DMS114 treated with DMSO at 0.1 percent for 48 hours (cell line): ENCODE results near the gene MED27.

ENCODE experiments used
- DNase-seq: peaks from one replicate; lab custom pipeline; 2025; ENCODE audit not compliant: unreplicated experiment; lab: John Stamatoyannopoulos, UW

The MED27 gene

DNA sequence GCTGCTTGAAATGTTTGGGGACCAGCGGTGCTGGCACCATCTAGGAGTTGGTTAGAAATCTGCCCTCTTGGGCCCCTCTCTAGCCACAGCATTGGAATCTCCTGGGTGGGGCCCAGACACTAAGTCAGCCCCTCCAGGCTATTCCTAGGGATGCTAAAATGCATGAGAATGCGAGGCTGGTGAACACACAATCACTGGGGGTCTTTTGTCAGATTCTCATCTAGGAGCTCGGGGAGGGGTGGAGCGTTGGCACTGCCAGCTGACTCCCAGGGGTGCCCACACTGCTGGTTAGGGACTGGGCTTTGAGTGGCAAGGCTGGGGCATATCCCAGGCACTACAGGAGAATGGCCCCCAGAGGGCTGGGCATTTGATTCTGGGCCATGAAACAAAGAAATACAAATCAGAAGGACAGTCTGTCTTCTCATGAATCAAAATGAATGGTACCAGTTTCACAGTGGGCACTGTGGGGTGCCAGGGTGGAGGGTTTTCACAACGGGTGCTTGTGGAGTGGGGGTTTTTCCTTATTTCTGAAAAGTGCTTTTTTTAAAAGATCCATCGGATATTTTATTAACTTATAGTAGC is 212.0 kb downstream of the MED27 start:
- DNase-seq, result no peak

DNA sequence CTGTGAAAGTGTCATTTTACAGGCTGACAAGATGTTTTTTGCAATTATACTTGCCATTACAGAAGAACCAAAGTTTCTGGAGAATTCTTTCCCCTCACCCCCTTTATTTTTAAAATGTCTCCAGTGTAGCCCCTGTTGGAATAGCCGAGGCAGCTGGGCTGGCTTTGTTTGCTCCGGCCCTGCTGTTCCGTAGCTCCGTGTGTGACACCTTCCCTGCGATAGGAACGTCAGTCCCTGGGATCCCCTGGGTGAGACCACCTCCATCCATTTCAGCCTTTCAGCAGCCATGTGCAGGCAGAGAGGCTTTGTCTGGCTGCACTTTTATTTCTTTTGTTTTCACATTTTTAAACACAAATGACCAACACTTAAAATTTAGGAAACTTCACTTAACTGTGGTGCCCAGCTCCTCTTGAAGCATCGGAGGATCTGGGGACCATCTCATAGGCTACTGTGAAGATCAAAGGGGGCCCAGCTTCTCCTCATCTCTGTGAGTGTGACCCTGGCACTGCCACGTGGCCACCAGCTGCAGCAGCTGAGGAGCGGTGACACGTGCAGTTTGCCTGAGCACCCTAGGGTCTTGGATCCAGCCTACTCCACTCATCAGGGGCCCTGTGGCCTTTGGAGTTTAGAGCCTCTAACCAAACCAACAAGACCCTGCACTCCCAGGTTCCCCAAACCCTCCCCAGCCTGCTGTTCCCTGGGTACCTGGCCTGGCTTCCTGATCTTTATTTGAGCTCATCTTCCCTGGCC is 214.0 kb downstream of the MED27 start:
- no peak for DNase-seq

DNA sequence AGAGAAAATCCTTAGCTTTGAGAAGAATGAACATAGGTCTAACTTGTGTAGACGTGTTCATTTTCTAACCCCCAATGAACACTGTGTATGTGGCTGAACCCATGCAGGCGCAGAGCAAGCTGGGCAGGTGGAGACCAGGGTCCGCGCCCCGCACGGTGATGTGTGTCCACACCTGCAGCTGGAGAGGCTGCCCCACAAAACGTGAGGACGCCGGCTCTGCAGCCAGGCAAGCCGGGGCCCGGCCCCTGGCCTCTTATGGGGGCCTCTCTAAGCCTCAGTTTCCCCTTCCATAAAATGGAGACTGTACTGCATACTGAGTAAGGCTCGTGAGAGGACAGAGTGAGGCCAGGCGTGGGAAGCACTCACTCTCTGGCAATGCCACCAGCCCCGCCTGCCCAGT is 215.1 kb downstream of the MED27 start:
- DNase-seq, result no peak

DNA sequence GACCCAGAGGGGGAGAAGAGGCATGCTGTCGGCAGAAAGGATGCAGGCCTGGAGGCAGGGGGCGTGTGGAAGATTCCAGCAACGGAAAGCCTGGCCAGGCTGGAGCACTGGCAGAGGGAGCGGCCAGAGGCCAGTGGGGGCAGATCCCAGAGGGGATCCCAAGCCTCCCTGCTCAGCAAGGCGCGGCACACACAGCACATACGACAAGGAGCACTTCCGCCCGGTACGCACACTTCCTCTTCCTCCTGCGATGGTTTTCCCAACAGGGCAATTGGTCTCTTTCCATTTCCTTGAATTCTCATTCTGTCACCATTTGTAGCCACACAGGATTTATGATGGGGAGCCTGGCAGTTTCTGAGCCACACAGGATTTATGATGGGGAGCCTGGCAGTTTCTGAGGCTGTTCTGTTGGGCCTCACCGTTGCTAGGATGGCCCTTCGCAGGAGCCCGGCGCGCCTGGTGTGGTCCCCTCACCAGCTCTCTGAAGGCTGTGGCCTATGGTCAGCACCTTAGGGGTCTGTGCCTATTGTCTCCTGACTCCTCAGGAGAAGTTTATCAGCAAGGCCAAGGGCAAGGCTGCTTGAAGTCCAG is 216.3 kb downstream of the MED27 start:
- no peak for DNase-seq

DNA sequence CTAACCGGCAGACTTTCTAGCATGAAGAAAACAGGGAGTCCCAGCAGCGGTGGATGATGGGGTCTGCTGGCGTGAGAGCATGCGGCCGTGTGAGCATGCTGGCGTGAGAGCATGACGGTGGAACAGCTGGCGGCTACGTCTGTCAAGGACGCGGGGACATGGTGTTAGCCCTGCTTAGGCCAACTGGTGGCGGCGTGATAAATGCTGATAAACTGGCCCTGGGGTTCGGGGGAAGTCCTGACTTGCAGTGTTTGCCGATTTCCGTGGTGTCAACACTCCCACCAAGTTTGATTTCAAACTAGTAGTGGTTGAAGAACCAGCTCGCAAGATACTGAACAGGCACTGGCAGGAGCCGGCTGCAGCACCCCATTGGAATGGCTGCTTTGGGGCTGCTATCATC is 217.4 kb downstream of the MED27 start:
- DNase-seq, result no peak

DNA sequence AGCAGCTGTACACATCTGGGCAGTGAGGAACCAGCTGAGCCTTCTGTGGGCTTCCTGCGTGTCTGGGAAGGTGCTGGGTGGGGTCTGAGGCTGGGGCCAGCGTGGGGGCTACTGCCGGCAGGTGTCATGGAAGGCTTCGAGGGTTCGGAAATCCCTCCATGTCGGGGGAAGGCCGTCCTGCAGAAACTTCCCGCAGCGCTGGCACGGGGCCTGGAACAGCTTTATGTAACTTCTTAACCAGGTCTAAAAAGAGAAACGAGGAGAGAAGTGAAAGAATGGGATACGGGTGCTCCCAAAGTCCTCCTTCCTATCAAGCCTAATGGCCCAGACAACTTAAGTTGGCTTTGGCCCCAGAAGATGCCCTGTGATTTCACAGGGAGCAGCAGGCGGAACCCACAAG is 219.2 kb downstream of the MED27 start:
- DNase-seq, result no peak

DNA sequence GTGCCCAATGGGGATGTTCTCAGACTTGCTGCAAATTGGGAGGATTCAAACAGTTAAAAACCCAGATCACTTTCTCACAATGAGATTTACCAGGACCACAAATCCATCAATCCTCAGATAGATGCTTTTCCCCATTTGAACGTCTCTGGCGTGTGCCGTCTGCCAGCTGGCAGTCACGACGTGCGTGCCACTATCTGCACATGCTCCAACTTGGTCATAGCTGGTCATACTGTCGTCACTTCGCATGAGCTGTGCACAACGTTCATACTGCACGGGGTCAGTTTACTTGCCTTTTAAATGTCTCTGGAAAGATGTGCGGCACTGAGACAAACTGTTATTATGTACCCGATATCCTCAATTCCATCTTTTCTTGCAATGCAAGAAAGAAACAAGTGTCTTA is 221.5 kb downstream of the MED27 start:
- no peak for DNase-seq

DNA sequence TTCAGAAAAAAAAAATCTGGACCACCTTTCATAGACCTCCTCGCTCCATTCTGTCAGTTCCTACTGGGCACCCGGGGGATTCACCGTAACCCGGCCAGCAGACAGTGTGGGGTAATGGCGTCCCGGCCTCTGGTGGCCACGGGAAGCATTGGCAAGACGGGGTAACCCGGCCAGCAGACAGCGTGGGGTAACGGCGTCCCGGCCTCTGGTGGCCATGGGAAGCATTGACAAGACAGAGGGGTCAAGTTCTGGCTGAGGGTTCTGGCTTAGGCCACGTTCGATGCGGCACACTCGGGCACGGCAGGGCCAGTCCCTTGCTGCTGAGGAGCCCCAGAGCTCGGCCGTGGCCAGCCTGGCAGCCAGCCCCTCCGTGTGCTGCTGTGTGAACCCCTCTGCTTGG is 223.6 kb downstream of the MED27 start:
- no peak for DNase-seq

DNA sequence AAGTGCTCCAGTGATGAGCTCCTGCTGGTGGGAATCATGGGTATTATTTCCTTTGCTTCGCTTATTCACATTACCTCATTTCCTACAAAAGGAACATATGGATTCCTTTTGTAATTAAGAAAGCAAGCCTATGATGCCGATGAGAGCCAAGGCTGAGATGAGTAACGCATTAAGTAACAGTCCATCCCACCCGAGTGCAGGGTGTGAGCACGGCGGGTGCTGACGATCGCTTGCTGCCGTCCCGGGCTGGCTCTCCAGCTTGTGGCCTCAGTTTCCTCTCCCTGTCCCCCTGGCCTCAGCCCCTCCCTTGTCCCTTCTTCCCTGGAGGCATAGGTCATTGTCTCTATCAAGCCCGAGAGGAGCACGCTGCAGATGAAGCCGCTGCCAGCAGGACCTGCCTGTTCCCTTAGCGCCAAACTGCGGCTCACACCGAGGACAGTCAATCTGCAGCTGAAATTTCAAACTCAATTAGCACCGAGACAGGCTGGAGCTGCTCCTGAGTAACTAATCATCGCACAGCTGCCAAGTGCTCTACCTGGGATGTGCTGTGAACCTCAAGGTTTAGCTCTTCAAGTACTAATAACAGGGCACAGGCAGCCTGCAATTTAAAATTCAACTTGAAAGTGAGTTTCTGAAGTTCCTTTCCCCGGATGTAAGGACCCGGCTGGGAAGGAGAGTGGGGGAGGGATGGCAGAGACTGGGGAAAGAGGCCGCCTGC is 224.6 kb downstream of the MED27 start:
- DNase-seq, result no peak

DNA sequence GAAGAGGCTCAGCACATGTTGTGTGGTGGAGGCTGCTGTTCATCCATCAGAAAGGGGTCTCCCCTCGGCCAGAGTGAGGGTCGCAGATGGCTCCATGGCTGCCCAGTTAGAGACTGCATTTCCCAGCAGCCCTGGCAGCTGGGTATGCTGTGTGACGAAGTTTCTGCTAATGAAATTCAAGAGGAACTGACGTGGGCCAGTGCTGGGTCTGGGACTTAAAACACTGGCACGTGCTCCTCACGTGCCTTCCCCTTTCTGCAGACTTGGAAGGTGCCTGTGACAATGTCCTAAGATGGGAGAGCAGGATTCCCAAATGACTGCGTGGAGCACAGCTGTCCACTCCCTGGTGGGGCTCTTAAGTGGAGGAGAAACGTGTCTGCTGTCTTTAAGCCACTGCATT is 225.3 kb downstream of the MED27 start:
- no peak for DNase-seq

DNA sequence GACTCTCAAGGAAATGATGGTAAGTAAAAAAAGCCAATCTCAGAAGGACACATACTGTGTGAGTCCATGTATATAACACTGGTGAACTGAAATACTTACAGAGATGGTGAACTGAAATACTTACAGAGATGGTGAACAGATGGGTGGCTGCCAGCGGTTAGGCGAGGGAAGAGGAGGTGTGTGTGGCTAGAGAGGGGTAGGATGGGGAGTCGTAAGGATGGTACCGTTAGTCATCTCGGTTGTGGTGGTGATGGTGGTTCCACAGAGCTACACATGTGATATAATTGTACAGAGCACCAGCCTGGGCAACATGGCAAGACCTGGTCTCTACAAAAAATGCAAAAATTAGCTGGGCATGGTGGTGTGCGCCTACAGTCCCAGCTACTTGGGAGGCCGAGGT is 226.2 kb downstream of the MED27 start:
- DNase-seq, result no peak

DNA sequence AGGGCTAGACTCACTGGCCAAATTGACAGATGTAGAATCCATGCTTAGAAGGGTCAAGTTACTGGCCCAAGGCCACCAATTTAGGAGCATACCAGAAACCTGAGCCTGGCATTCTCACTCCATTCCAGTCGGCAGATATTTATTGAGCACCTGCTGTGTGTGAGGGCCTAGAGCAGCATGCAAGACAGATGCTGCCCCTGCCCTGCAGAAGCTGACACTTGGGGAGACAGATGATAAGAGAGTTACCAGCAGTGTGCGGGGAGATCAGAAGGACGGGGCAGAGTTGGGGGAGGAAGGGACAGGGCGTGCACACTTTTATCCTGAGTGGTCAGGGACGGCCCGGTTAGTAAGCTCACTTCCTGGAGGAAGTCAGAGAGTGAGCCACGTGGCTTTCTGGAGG is 228.3 kb downstream of the MED27 start:
- DNase-seq, result no peak

DNA sequence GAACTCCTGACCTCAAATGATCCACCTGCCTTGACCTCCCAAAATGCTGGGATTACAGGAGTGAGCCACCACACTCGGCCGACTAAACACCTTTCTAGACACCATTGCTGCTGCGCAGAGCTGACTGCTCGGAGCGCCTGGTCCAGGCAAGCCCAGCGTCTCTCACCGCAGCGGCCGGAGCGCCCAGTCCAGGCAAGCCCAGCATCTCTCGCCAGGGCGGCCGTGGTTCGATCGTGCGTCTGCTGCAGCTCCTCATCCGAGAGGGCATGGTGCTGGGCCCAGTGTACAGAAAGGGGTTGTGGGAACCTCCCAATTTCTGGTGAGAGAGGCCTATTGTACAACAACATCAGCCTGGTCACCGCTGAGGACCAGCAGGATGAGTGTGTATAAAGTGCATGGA is 230.3 kb downstream of the MED27 start:
- no peak for DNase-seq

DNA sequence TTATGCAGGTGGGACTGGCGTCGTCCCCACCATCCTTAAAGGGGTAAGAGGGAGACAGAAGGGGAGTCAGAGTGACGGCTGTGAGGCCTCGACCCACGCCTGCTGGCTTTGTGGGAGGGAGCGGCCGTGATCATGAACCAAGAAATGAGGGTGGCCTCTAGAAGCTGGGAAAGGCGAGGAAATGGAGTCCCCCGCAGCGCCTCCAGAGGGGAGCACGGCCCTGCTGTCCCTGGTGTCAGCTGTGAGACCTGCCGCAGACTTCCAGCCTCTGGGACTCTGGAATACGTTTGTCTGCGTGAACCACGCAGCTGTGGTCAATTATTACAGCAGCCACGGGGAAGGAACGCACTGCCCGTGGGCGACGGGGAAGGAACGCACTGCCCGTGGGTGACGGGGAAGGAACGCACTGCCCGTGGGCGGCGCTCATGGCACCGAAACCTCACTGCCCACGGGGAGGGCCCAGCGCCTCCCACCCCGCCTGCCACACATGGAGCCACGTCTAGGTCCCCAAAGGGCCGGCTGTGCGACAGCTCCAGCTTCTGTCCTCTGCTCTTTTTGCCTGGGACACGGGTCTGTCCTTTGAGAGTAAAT is 231.0 kb downstream of the MED27 start:
- DNase-seq, result no peak

DNA sequence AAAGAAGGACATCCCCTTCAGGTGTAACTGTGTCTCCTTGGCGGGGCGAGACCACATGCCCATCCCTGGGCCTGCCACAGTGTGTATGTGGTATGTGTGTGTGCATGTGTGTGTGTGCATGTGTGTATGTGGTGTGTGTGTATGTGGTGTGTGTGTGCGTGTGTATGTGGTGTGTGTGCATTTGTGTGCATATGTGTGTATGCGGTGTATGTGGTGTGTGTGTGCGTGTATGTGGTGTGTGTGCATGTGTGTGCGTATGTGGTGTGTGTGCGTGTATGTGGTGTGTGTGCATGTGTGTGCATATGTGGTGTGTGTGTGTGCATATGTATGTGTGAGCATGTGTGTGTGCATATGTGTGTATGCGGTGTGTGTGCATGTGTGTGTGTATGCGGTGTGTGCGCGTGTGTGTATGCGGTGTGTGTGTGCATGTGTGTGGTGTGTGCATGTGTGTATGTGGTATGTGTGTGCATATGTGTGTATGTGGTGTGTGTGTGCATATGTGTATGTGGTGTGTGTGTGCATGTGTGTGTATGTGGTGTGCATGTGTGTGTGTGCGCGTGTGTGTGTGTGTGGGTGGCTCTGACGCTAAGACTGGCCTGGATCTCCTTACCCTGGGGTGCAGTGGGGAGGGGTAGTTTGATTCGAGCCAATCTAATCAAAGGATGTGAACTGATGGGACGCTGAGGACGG is 231.9 kb downstream of the MED27 start:
- DNase-seq, result no peak

DNA sequence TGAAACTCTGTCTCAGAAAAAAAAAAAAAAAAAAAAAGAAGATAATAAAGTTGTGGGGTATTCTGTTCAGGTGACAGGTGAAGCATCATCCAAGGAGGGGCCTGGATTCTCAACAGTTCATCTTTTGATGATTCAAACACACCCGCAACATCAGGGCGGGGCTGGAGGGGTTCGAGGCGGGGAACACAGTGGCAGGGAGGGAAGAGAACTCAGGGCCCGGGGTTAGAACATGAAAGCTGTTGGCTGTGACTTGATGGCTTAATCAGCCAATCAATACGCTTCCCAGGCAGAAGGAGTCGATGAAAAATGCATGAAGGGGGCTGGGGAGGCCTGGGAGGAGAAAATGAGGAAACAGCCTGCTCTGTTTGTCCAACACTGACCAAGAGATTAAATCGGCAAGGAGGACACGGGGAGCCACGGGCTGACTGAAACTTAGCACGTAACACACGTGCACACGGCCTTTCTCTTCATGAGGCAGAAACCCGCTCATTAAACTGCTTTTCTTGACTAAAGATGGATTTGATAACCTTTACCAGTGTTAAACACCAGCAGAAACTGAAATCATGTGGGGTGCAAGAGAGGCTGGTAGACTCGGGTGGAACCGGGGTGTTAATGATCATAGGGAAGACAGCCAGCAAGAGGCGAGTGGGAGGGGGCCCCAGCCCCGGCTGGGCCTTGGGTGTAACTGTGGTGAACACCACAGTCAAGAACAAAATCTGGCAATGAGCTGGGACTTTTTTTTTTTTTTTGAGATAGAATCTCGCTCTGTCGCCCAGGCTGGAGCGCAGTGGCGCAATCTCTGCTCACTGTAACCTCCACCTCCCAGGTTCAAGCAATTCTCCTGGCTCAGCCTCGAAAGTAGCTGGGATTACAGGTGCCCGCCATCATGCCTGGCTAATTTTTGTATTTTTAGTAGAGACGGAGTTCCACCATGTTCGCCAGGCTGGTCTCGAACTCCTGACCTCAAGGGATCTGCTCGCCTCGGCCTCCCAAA is 234.1 kb downstream of the MED27 start:
- no peak for DNase-seq

DNA sequence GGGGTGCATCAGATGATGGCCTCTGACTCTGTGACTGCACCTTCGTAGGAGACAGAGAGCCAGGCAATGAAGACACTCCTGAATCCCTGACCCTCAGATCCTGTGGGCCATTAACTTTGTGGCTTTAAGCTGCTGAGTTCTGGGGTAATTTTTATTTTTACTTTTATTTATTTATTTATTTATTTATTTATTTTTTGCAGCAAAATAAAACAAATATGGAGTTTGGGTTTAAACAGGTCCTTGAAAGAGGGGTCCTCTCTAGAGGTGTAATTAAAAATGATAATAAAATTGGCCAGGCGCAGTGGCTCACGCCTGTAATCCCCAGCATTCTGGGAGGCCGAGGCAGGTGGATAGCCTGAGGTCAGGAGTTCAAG is 234.9 kb downstream of the MED27 start:
- DNase-seq, result no peak

DNA sequence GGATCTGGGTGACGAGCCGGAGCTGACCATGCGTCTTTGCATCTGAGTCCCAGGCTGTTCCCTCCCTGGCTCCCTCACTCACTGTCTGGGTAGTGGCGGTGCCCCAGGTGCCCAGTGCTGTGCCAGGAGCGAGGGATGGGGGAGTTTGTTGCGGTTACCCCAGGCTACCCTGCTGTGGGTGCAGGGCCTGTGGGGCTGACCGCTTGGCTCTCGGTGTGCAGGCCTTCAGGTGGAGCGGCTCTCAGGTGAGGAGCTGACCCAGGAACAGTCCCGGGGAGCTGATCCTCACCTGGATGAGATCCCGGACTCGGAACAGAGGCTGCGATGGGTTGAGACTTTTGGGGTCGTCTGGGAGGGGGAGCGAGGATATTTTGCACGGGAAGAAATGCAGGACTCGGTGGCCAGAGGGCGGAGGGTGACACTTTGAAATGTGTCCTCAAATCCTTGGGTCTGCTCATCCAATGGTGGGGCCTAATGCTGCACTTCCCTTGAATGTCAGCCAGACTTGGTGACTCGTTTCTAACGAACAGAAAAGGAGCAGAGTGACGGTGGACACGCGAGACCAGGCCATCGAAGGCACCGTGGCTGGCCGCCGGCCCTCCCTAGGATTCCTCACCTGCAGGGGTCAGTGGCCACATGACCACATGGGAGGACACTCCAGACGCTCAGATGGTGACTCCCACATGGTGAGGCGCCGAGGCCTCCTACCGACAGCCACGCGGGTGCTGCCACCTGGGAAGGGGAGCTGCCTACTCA is 235.5 kb downstream of the MED27 start:
- no peak for DNase-seq

DNA sequence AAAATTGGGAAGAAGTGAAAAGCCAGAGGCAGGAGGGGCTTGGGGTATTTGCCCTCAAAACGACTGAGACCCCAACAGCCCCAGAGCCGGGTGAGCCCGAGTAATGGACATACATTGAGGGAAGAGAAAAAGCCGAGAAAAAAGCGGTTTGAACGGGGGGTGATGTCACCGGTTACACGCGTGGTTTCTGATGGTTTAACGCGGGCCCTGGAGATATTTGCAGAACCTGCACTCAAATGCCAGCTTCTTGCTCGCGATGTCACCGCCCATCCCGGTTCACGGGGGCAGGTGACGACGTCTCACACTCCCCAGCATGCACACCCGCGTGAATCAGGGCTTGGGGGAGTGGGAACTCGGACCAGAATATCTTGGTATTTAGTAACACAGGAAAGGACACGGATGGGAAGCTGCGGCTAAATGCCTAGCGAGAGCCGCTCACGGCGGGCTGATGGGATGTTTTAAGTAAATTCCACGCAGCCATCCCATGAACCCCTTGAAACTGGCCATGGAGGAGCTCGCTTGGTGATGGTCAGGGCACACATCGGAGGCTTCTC is 237.8 kb downstream of the MED27 start:
- no peak for DNase-seq
